Measurements from ENCODE around the gene CMSS1.

DNA sequence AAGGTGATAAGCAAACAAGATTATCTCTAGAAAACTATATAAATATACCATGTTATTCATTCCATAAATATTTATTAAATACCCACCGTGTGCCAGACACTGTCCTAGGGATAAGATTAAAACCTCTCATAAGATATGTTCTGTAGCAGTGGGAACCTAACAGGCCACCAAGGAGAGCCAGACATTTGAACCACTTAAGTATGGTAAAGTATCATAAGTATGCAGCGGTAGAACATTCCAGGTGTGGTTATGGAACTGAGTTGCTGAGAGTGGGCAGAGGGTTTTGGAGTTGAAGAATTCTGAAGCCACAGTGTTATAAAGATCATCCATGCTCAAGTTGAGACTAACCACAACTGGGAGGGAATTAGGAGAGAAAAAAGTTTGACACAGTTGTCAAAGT lies 282.0 kb downstream of the CMSS1 start:
- TF ChIP-seq POLR2A (IDR thresholded peaks at IDR 0.05; ENCODE audit: low read depth, low read length) (no peak), POLR2AphosphoS5 (IDR thresholded peaks at IDR 0.05; ENCODE audit: low read depth, low read length) (no peak)
